Loucy (cell line): ENCODE results near the gene L3MBTL4.

Experiments used
- CTCF ChIP-seq: fragments of 200-600 bp; sonication (generic); conservative IDR thresholded peaks from 2 replicates; pipeline ENCODE4 v1.5.1; 2014; ENCODE audit warnings: mild to moderate bottlenecking, antibody characterized with exemption, low read length
- EZH2phosphoT487 ChIP-seq: fragments of 200-600 bp; IDR thresholded peaks from 2 replicates; pipeline ENCODE4 v1.6.1; 2018; ENCODE audit warnings: antibody characterized with exemption, mild to moderate bottlenecking, moderate library complexity, borderline replicate concordance

- TF ChIP-seq CTCF (no peak), EZH2phosphoT487 (no peak)
These were observed 47.9 kb downstream of the L3MBTL4 start for GRCh38 chr18:6366776-6367175.
